ENCODE data around the gene LPAR6. TPM values are rescaled to one million over a fixed set of nuclear protein-coding genes. Genes with fewer than 3 reads are reported as not detected.

The LPAR6 gene
- total RNA-seq, 1 donor from 2014 or later: 21.1 TPM

- Mint-ChIP-seq H3K9me3 (peaks cover 29% of the 10 kb centered on the region), H3K27me3 (ENCODE audit: low read depth) (no peaks in the 10 kb centered on the region), H3K36me3 (peaks cover 48% of the 10 kb centered on the region), H3K4me3 (no peak overlapping the region), H3K27ac (no peak overlapping the region), H3K4me1 (peaks cover 18% of the 10 kb centered on the region)
- TF ChIP-seq, protein P1, sequence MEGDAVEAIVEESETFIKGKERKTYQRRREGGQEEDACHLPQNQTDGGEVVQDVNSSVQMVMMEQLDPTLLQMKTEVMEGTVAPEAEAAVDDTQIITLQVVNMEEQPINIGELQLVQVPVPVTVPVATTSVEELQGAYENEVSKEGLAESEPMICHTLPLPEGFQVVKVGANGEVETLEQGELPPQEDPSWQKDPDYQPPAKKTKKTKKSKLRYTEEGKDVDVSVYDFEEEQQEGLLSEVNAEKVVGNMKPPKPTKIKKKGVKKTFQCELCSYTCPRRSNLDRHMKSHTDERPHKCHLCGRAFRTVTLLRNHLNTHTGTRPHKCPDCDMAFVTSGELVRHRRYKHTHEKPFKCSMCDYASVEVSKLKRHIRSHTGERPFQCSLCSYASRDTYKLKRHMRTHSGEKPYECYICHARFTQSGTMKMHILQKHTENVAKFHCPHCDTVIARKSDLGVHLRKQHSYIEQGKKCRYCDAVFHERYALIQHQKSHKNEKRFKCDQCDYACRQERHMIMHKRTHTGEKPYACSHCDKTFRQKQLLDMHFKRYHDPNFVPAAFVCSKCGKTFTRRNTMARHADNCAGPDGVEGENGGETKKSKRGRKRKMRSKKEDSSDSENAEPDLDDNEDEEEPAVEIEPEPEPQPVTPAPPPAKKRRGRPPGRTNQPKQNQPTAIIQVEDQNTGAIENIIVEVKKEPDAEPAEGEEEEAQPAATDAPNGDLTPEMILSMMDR (IDR thresholded peaks at IDR 0.05; ENCODE audit: unreplicated experiment): no peak
- no peak for DNase-seq (ENCODE audit: low spot score in 2 of 2, unreplicated experiment in 2 of 2)
Measured at GRCh38 chr13:48391257-48391656, 21.7 kb downstream of the LPAR6 start.

- Mint-ChIP-seq H3K27me3 (ENCODE audit: low read depth) (no peaks in the 10 kb centered on the region), H3K4me3 (no peak overlapping the region), H3K36me3 (peaks cover 16% of the 10 kb centered on the region), H3K9me3 (peaks cover 3% of the 10 kb centered on the region), H3K4me1 (peaks cover 28% of the 10 kb centered on the region), H3K27ac (no peak overlapping the region)
- TF ChIP-seq, protein P1 (IDR thresholded peaks at IDR 0.05; ENCODE audit: unreplicated experiment): no peak
- DNase-seq (ENCODE audit: low spot score in 2 of 2, unreplicated experiment in 2 of 2): no peak
Measured at GRCh38 chr13:48386816-48387215, 26.1 kb downstream of the LPAR6 start.

DNA sequence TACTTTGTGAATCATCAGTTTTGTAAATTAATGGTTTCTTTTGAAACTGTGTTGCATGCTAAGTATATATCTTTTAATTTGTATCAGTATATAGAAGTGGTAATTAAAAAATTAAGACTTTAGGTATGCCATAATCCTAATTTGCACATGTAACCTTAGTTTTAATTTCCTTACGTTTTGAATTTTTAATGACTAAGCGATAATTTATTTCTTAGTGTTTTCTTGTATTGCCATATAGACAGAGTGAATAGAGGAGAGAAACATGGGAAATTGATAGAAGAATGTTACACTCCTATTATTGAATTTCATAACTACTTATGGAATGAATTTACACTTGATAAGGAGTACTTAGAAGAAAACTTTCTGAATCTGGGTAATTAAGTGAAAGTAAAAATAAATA is 29.5 kb downstream of the LPAR6 start:
- TF ChIP-seq, protein P1 (IDR thresholded peaks at IDR 0.05; ENCODE audit: unreplicated experiment): no peak
- Mint-ChIP-seq H3K36me3 (peaks cover 27% of the 10 kb centered on the region), H3K27ac (no peak overlapping the region), H3K4me1 (peaks cover 14% of the 10 kb centered on the region), H3K4me3 (no peak overlapping the region), H3K9me3 (no peaks in the 10 kb centered on the region), H3K27me3 (ENCODE audit: low read depth) (no peaks in the 10 kb centered on the region)
- DNase-seq (ENCODE audit: low spot score in 2 of 2, unreplicated experiment in 2 of 2): no peak

GRCh38 chr13:48380581-48380980 is 32.3 kb downstream of the LPAR6 start:
- H3K27ac Mint-ChIP-seq: no peak overlapping the region
- H3K4me3 Mint-ChIP-seq: no peak overlapping the region
- no peak for DNase-seq (ENCODE audit: low spot score in 2 of 2, unreplicated experiment in 2 of 2)
- no peaks in the 10 kb centered on the region for H3K27me3 Mint-ChIP-seq (ENCODE audit: low read depth)
- TF ChIP-seq, protein P1 (IDR thresholded peaks at IDR 0.05; ENCODE audit: unreplicated experiment): no peak
- H3K9me3 Mint-ChIP-seq: no peaks in the 10 kb centered on the region
- peaks cover 31% of the 10 kb centered on the region for H3K36me3 Mint-ChIP-seq
- H3K4me1 Mint-ChIP-seq: peaks cover 10% of the 10 kb centered on the region

DNA sequence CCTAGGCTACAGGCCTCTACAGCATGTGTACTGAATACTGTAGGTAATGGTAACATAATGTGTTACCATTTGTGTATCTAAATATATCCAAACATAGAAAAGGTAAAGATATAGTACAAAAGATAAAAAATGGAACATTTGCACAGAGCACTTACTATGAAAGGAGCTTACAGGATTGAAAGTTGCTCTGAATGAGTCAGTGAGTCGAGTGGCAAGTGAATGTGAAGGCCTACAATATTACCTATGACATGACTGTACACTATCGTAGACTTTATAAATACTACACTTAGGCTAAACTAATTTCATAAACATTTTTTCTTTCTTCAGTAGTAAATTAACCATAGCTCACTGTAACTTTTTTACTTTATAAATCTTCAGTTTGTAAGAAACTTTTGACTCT is 35.1 kb downstream of the LPAR6 start:
- peaks cover 42% of the 10 kb centered on the region for H3K36me3 Mint-ChIP-seq

More for the DNA sequence above, 35.1 kb downstream of the LPAR6 start:
- TF ChIP-seq, protein P1 (IDR thresholded peaks at IDR 0.05; ENCODE audit: unreplicated experiment): no peak
- Mint-ChIP-seq H3K4me3 (no peak overlapping the region), H3K27me3 (ENCODE audit: low read depth) (no peaks in the 10 kb centered on the region), H3K4me1 (no peaks in the 10 kb centered on the region), H3K9me3 (peaks cover 7% of the 10 kb centered on the region), H3K27ac (no peak overlapping the region)
- DNase-seq (ENCODE audit: low spot score in 2 of 2, unreplicated experiment in 2 of 2): no peak
